HepG2 (cell line): ENCODE measurements around the gene GMPPA. TPM values are rescaled to one million over a fixed set of nuclear protein-coding genes. Genes with fewer than 3 reads are reported as not detected.
A peak's percentile ranks its signal among the peaks of the same experiment; 100 is the strongest.

Source experiments
- ATF7-NPFF ChIP-seq: sonication (generic); formaldehyde crosslinking; IDR thresholded peaks from 2 replicates; pipeline ENCODE4 v1.8.1; 2023; ENCODE audit warnings: mild to moderate bottlenecking, low read depth, missing genetic modification reagents, moderate library complexity
- CENPT ChIP-seq: sonication (generic); formaldehyde crosslinking; IDR thresholded peaks from 2 replicates; pipeline ENCODE4 v1.8.0; 2022; ENCODE audit warnings: low read depth, mild to moderate bottlenecking, moderate library complexity, missing genetic modification reagents
- CTCF ChIP-seq: sonication (generic); formaldehyde crosslinking; IDR thresholded peaks from 2 replicates; pipeline ENCODE4 v1.5.0; 2020; ENCODE audit warnings: mild to moderate bottlenecking, missing genetic modification reagents, moderate library complexity
- FOSL2 ChIP-seq: sonication (generic); formaldehyde crosslinking; IDR thresholded peaks from 2 replicates; pipeline ENCODE4 v1.4.0; 2020; ENCODE audit warnings: missing genetic modification reagents
- FOXC1 ChIP-seq: sonication (generic); formaldehyde crosslinking; IDR thresholded peaks from 2 replicates; pipeline ENCODE4 v1.8.0; 2022; ENCODE audit warnings: mild to moderate bottlenecking, missing genetic modification reagents, borderline replicate concordance
- MYNN ChIP-seq: sonication (generic); formaldehyde crosslinking; IDR thresholded peaks from 2 replicates; pipeline ENCODE4 v1.4.0; 2020; ENCODE audit warnings: mild to moderate bottlenecking, low read depth, missing genetic modification reagents
- POLR2G ChIP-seq: fragments of 200-400 bp; formaldehyde crosslinking; IDR thresholded peaks from 2 replicates; pipeline ENCODE4 v1.6.1; 2018; ENCODE audit warnings: mild to moderate bottlenecking, low read depth, low read length, moderate library complexity
- REL ChIP-seq: sonication (generic); formaldehyde crosslinking; conservative IDR thresholded peaks from 2 replicates; pipeline ENCODE4 v1.8.0; 2022; ENCODE audit warnings: mild to moderate bottlenecking, missing genetic modification reagents, moderate library complexity
- TFDP2 ChIP-seq: sonication (generic); formaldehyde crosslinking; IDR thresholded peaks from 2 replicates; pipeline ENCODE4 v1.4.0; 2020; ENCODE audit warnings: missing genetic modification reagents
- ZBTB8A ChIP-seq: sonication (generic); formaldehyde crosslinking; IDR thresholded peaks from 2 replicates; pipeline ENCODE4 v1.4.0; 2020; ENCODE audit warnings: mild to moderate bottlenecking, low read depth, missing genetic modification reagents, borderline replicate concordance
- ZNF431 ChIP-seq: sonication (generic); formaldehyde crosslinking; IDR thresholded peaks from 2 replicates; pipeline ENCODE4 v1.9.0; 2022; ENCODE audit warnings: missing genetic modification reagents, low read depth, mild to moderate bottlenecking, borderline replicate concordance
- ZNF44 ChIP-seq: sonication (generic); formaldehyde crosslinking; IDR thresholded peaks from 2 replicates; pipeline ENCODE4 v1.5.1; 2020; ENCODE audit warnings: mild to moderate bottlenecking, missing genetic modification reagents
- ZNF512 ChIP-seq: sonication (generic); formaldehyde crosslinking; IDR thresholded peaks from 2 replicates; pipeline ENCODE4 v1.4.0; 2020; ENCODE audit warnings: mild to moderate bottlenecking, missing genetic modification reagents
- ZNF724P ChIP-seq: sonication (generic); formaldehyde crosslinking; IDR thresholded peaks from 2 replicates; pipeline ENCODE4 v1.8.0; 2022; ENCODE audit warnings: missing genetic modification reagents, borderline replicate concordance
- polyA plus RNA-seq, 8 experiments: library from polyadenylated mRNA; depleted of rRNA in 3 of 8; stranded (reverse) in 7 of 8; unstranded in 1 of 8; fragments of >200 nt; fragmentation: Illumina TruSeq in 4 of 8; extraction: Trizol in 4 of 8; gene quantifications; 2 replicates each; pipeline versions ENCODE4 v1.2.1 to v1.2.3, GENCODE V29; 2011 to 2016; ENCODE audit warnings: low read depth in 4 of 8, missing spikeins in 1 of 8, mixed read lengths in 1 of 8; ENCODE audit not compliant: insufficient read depth in 1 of 8
- total RNA-seq, 5 experiments: library from RNA; depleted of rRNA; stranded (reverse); fragments of >200 nt; fragmentation: Illumina TruSeq; extraction: Trizol; gene quantifications; 2 replicates each; pipeline ENCODE4 v1.2.3, GENCODE V29; 2016; ENCODE audit warnings: low read depth in 1 of 5
- TF ChIP-seq, protein P1 (sequence below): sonication (generic); formaldehyde crosslinking; IDR thresholded peaks from 2 replicates; pipeline ENCODE4 v1.4.0; 2020; ENCODE audit warnings: missing genetic modification reagents
- TF ChIP-seq, protein P2 (sequence below): IDR thresholded peaks from 2 replicates; pipeline ENCODE4 v1.6.1; 2016; ENCODE audit warnings: missing biosample characterization, missing genetic modification reagents, low read depth

GMPPA gene
- total and polyA plus RNA-seq, 2 of the 13 experiments (the other 11 are each of a cell fraction or from before 2014, with no cell fraction given) = 81.1 to 106 TPM

DNA sequence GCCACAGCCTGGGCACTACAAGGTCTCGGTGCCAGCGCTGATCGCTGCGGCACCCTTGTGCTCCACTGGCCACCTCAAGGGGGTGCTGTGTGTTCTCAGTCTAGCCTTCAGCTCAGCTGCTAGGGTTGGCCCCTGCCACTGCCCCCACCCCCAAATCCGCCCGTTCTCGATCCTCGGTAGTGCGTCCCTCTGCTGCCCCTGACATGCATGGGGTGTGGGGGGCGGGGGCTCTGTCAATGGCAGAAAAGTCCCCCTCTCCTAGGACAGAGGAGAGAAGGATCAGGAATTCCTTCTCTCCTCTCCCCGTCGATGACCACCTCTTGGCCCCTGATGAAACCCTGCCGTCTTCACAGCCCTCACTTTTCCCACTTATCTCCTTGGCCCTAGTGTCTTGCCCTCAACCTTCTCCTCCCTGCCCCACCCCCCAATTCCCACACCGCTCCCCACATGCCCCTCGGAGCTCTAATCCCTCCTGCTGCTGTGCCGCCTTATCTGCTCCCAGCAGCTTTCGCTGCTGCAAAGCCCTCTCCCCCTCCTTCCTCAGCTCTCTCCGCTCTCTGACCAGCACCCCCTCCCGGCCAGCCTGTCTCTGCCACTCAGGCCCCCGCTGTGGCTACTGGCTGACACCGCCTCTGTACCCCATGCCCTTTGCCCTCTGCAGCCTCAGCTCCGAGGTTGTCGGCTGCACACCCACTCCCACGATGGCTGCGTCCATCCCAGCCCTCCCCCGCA is 11.3 kb downstream of the GMPPA start (continued):
- no peak for TF ChIP-seq MYNN
- peak; percentile 88 for TF ChIP-seq FOXC1 (CRISPR knock-in tag)
- TF ChIP-seq, protein P1, sequence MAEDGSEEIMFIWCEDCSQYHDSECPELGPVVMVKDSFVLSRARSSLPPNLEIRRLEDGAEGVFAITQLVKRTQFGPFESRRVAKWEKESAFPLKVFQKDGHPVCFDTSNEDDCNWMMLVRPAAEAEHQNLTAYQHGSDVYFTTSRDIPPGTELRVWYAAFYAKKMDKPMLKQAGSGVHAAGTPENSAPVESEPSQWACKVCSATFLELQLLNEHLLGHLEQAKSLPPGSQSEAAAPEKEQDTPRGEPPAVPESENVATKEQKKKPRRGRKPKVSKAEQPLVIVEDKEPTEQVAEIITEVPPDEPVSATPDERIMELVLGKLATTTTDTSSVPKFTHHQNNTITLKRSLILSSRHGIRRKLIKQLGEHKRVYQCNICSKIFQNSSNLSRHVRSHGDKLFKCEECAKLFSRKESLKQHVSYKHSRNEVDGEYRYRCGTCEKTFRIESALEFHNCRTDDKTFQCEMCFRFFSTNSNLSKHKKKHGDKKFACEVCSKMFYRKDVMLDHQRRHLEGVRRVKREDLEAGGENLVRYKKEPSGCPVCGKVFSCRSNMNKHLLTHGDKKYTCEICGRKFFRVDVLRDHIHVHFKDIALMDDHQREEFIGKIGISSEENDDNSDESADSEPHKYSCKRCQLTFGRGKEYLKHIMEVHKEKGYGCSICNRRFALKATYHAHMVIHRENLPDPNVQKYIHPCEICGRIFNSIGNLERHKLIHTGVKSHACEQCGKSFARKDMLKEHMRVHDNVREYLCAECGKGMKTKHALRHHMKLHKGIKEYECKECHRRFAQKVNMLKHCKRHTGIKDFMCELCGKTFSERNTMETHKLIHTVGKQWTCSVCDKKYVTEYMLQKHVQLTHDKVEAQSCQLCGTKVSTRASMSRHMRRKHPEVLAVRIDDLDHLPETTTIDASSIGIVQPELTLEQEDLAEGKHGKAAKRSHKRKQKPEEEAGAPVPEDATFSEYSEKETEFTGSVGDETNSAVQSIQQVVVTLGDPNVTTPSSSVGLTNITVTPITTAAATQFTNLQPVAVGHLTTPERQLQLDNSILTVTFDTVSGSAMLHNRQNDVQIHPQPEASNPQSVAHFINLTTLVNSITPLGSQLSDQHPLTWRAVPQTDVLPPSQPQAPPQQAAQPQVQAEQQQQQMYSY (CRISPR knock-in tag) = no peak
- TF ChIP-seq ZNF44 (CRISPR knock-in tag) = no peak
- TF ChIP-seq POLR2G = peak; percentile 53
- TF ChIP-seq REL (CRISPR knock-in tag) = peak; percentile 49; the same call in 1 of the 2 replicates
- no peak for TF ChIP-seq ZBTB8A
- peak; percentile 92 for TF ChIP-seq CTCF
- TF ChIP-seq TFDP2 = no peak
- TF ChIP-seq, protein P2, sequence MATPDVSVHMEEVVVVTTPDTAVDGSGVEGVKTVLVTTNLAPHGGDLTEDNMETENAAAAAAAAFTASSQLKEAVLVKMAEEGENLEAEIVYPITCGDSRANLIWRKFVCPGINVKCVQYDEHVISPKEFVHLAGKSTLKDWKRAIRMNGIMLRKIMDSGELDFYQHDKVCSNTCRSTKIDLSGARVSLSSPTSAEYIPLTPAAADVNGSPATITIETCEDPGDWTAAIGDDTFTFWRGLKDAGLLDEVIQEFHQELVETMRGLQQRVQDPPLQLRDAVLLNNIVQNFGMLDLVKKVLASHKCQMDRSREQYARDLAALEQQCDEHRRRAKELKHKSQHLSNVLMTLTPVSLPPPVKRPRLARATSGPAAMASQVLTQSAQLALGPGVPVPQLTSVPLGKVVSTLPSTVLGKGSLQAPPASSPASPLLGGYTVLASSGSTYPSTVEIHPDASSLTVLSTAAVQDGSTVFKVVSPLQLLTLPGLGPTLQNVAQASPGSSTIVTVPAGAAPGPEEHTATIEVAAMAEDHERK = no peak
- TF ChIP-seq ZNF724P (CRISPR knock-in tag) = no peak
- no peak for TF ChIP-seq ZNF431 (CRISPR knock-in tag)
- no peak for TF ChIP-seq FOSL2 (CRISPR knock-in tag)
- TF ChIP-seq CENPT (CRISPR knock-in tag) = no peak
- no peak for TF ChIP-seq ZNF512 (CRISPR knock-in tag)
- no peak for TF ChIP-seq ATF7-NPFF (CRISPR knock-in tag)
